Spleen (tissue), 13 donors: ENCODE measurements around the gene RNF103. TPM values are rescaled to one million over a fixed set of nuclear protein-coding genes. Genes with fewer than 3 reads are reported as not detected.
A peak's percentile ranks its signal among the peaks of the same experiment; 100 is the strongest.

Experiments used
- DNase-seq: peaks from one replicate; pipeline ENCODE4 v3.0.0-alpha.2; 2020
- H3K27ac ChIP-seq, 8 donors: fragments of 200-600 bp; sonication (generic) in 7 of 8; 1 replicate in 4 of 8; 2 replicates in 4 of 8; pipeline versions ENCODE4 v1.5.0 to v1.8.0; 2016 to 2021; ENCODE audit warnings: inconsistent platforms in 4 of 8, mild to moderate bottlenecking in 4 of 8, moderate library complexity in 1 of 8
- H3K27me3 ChIP-seq, 7 donors: fragments of 200-600 bp; sonication (generic) in 6 of 7; replicated peaks in 1 of 7; 1 replicate in 4 of 7; 2 replicates in 3 of 7; pipeline versions ENCODE4 v1.5.0 to v1.8.0; 2016 to 2021; ENCODE audit warnings: inconsistent platforms in 3 of 7, mild to moderate bottlenecking in 1 of 7
- H3K36me3 ChIP-seq, 6 donors: fragments of 200-600 bp; sonication (generic) in 5 of 6; 1 replicate in 4 of 6; 2 replicates in 2 of 6; pipeline versions ENCODE4 v1.5.0 to v1.8.0; 2016 to 2021; ENCODE audit warnings: inconsistent platforms in 2 of 6
- H3K4me1 ChIP-seq, 6 donors: fragments of 200-600 bp; sonication (generic) in 5 of 6; 1 replicate in 3 of 6; 2 replicates in 3 of 6; pipeline versions ENCODE4 v1.5.0 to v1.8.0; 2016 to 2021; ENCODE audit warnings: inconsistent platforms in 3 of 6
- H3K4me3 ChIP-seq, 8 donors: fragments of 200-600 bp; sonication (generic) in 7 of 8; 1 replicate in 4 of 8; 2 replicates in 4 of 8; pipeline versions ENCODE4 v1.5.0 to v1.8.0; 2016 to 2021; ENCODE audit warnings: inconsistent platforms in 4 of 8, mild to moderate bottlenecking in 4 of 8, moderate library complexity in 2 of 8
- H3K9me3 ChIP-seq, 8 donors: fragments of 200-600 bp; sonication (generic) in 7 of 8; 1 replicate in 4 of 8; 2 replicates in 4 of 8; pipeline versions ENCODE4 v1.5.0 to v1.8.0; 2016 to 2021; ENCODE audit warnings: inconsistent platforms in 4 of 8
- CTCF ChIP-seq, 11 experiments: fragments of 200-600 bp in 7 of 11; fragments of 450-650 bp in 4 of 11; sonication (generic) in 4 of 11; IDR thresholded peaks in 8 of 11; conservative IDR thresholded peaks in 3 of 11; 1 replicate in 7 of 11; 2 replicates in 4 of 11; pipeline versions ENCODE4 v1.4.0 to v1.8.0; 2016 to 2021; ENCODE audit warnings: antibody characterized with exemption in 11 of 11, inconsistent platforms in 4 of 11, mild to moderate bottlenecking in 1 of 11
- POLR2A ChIP-seq, 3 donors: fragments of 450-650 bp; IDR thresholded peaks; one replicate each; pipeline ENCODE4 v1.5.1; 2017; ENCODE audit warnings: antibody characterized with exemption in 3 of 3, mild to moderate bottlenecking in 1 of 3
- POLR2AphosphoS5 ChIP-seq, 3 donors: sonication (generic); formaldehyde crosslinking; IDR thresholded peaks; one replicate each; pipeline ENCODE4 v1.5.1; 2017; ENCODE audit warnings: antibody characterized with exemption in 3 of 3
- WGBS, 5 donors: extraction: QIAGEN DNeasy Blood & Tissue Kit in 3 of 5; methylation state at CpG; one replicate each; pipeline versions ENCODE4 v1.1.5 to v1.1.7; 2013 to 2018; 5-methylcytosine and 5-hydroxymethylcytosine counted together
- intact Hi-C: fragments of 100-400 bp; cut with DNase I; formaldehyde crosslinking; loops from one replicate; pipeline ENCODE4 v1.15.0; 2023; ENCODE audit warnings: low total_unique reads
- long read RNA-seq, 2 donors: transcript quantifications; one replicate each; lab custom pipeline, GENCODE V29; 2026
- polyA plus RNA-seq, 3 donors: library from polyadenylated mRNA; stranded (reverse); fragments of 200-250 nt; gene quantifications; one replicate each; pipeline ENCODE4 v1.2.1, GENCODE V29; 2013
- total RNA-seq, 7 donors: library from RNA; depleted of rRNA in 3 of 7; stranded (reverse); fragments of >200 nt in 3 of 7; fragmentation: NEBNext Ultra II Directional in 4 of 7; extraction: Animal tissue kit (Norgen Biotek cat#: 25700) in 4 of 7; gene quantifications; one replicate each; pipeline versions ENCODE4 v1.1.0 to v1.2.1, GENCODE V29; 2016 to 2021
- donor health status: healthy with polysubstance abuse.
- donor health status: DM: no; HTN: no; CAD: no; lungs with moderate emphysema.
- donor health status: DM: no; HTN: no; CAD: no.
- donor health status: Bipolar disorder and iron deficiency.
- donor health status: healthy.
- donor health status: DM: no; HTN: no; CAD: no.
- donor health status: DM: yes; HTN: yes; CAD: no.

The RNF103 gene
- total RNA-seq, result 10 to 100 TPM; 18.3 to 34.7 (median 28.3) TPM
- 1 to 10 TPM; 9.1 to 9.4 (median 9.3) TPM for polyA plus RNA-seq
- long read RNA-seq, donor 1, transcript RNF103-201 (4 exons, 3,477 nt), result major isoform, 9 of 9 reads
- long read RNA-seq, donor 1, partial matches to known transcripts, result 0 of 9 reads
- long read RNA-seq, donor 1, other reads (novel, unspliced or antisense), result 0 of 9 reads
- long read RNA-seq, donor 2, transcript RNF103-201 (4 exons, 3,477 nt), result major isoform, 5 of 5 reads
- long read RNA-seq, donor 2, partial matches to known transcripts, result 0 of 5 reads
- long read RNA-seq, donor 2, other reads (novel, unspliced or antisense), result 0 of 5 reads

- intact Hi-C loops, result loop anchor here (5.0 kb wide), 1 partner anchor 61 kb away; the partner anchor contains the start of gene CHMP3
Observed at GRCh38 chr2:86623494-86624266, at the start of gene RNF103. Gene RNF103 (minus strand): TSS chr2:86623865. CDS start chr2:86622886, 979 bp downstream.

GRCh38 chr2:86673011-86673410, 49.3 kb upstream of the RNF103 start:
- WGBS, 5 donors, result 90 to 100% (median 95%) methylated on average over 1 of the region's 1 CpG
- no peaks in the 10 kb centered on the region for H3K36me3 ChIP-seq
- no peak overlapping the region for H3K27ac ChIP-seq

More at GRCh38 chr2:86623494-86624266, at the start of gene RNF103:
- Histone ChIP-seq H3K27me3 (no peaks in the 10 kb centered on the region), H3K4me3 (peak within 1 kb of the TSS; percentile 64 to 82 (median 68)), H3K9me3 (no peaks in the 10 kb centered on the region), H3K4me1 (peaks cover 14 to 48% (median 35%) of the 10 kb centered on the region in 6 donors), H3K27ac (peak within 1 kb of the TSS; percentile 98 to 100 (median 100)), H3K36me3 (peaks cover 0 to 17% (median 8%) of the 10 kb centered on the region in 6 donors)
- peak; percentile 99 to 100 (median 100) for TF ChIP-seq POLR2AphosphoS5 (IDR thresholded peaks at IDR 0.05)
- peak; percentile 87 to 97 (median 94) for TF ChIP-seq POLR2A (IDR thresholded peaks at IDR 0.05)
- TF ChIP-seq CTCF (IDR thresholded peaks at IDR 0.05 in 8 of 11, conservative IDR thresholded peaks at IDR 0.05 in 3 of 11), result peak in 7 of 11 experiments; percentile 6 to 43 (median 19)
- 0 to 2% (median 1%) methylated on average over 20 to 77 of the region's 77 CpGs for WGBS, 5 donors
- DNase-seq, result peak; percentile 100

GRCh38 chr2:86672027-86672545, 48.4 kb upstream of the RNF103 start:
- WGBS, 5 donors, result 88 to 96% (median 95%) methylated on average over 3 of the region's 3 CpGs
- H3K27ac ChIP-seq, result no peak overlapping the region
- no peaks in the 10 kb centered on the region for H3K27me3 ChIP-seq

More at GRCh38 chr2:86673011-86673410, 49.3 kb upstream of the RNF103 start:
- H3K4me1 ChIP-seq, result no peaks in the 10 kb centered on the region
- DNase-seq, result no peak
- H3K27me3 ChIP-seq, result no peaks in the 10 kb centered on the region
- intact Hi-C loops, result no loop called here
- no peak overlapping the region for H3K4me3 ChIP-seq
- peaks cover 0 to 11% (median 4%) of the 10 kb centered on the region in 8 donors for H3K9me3 ChIP-seq
- TF ChIP-seq POLR2AphosphoS5 (IDR thresholded peaks at IDR 0.05) (no peak), CTCF (IDR thresholded peaks at IDR 0.05 in 8 of 11, conservative IDR thresholded peaks at IDR 0.05 in 3 of 11) (no peak), POLR2A (IDR thresholded peaks at IDR 0.05) (no peak)

More at GRCh38 chr2:86672027-86672545, 48.4 kb upstream of the RNF103 start:
- TF ChIP-seq POLR2AphosphoS5 (IDR thresholded peaks at IDR 0.05) (no peak), CTCF (IDR thresholded peaks at IDR 0.05 in 8 of 11, conservative IDR thresholded peaks at IDR 0.05 in 3 of 11) (no peak), POLR2A (IDR thresholded peaks at IDR 0.05) (no peak)
- Histone ChIP-seq H3K9me3 (peaks cover 0 to 13% (median 4%) of the 10 kb centered on the region in 8 donors), H3K4me3 (no peak overlapping the region), H3K36me3 (no peaks in the 10 kb centered on the region), H3K4me1 (no peaks in the 10 kb centered on the region)
- intact Hi-C loops, result no loop called here
- no peak for DNase-seq
